RCC 7860 (cell line): ENCODE results near the gene SMYD3.
A peak's percentile ranks its signal among the peaks of the same experiment; 100 is the strongest.
"Not testable (repeated sequence)": the region's sequence is repeated elsewhere in the genome, so short reads cannot be mapped to it uniquely, and the experiment has no call there.

ENCODE experiments used
- DNase-seq: peaks from one replicate; pipeline ENCODE4 v3.0.0-alpha.2; 2015; ENCODE audit warnings: low spot score
- FAIRE-seq: peaks from 2 replicates; lab custom pipeline; 2012; peaks lifted over from hg19 to GRCh38; lab: Jason Lieb, UNC

SMYD3 gene

DNA sequence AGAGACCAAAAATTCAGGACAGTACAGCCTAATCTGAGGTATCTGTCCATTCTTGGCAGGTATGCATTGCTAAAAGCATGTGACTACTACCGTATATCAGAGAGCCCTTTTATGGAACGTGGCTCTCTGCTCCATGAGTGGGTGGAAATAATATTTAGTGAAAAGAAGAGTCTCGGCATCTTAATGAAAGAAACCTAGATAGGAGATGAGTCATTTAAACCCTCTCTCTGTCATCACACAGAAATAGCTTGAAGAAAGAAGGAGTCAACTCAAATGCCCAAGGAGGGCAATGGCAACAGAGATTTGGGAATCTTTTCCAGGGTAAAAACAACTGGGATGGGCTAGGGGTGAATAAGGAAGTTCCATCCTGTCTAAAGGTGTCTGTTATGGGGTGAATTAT lies 528.2 kb downstream of the SMYD3 start:
- no peak for FAIRE-seq
- no peak for DNase-seq

DNA sequence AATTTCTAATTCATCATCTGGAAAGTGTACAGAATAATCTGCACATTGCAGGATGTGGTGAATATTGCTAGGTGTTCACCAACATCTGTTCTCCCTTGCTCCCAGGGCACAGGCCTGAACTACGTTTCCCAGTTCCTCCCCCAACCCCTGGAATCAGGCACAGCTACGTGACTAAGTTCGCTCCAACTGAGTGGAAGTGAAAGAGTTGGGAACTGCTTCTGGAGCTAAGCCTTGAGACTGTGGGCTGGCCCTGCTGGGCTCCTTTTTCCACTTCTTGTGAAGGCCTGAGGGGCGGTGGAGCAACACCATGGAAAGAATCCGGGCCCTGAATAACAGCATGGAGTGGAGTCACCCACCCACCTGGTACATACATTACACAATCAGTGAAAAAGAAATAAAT lies 534.6 kb downstream of the SMYD3 start:
- FAIRE-seq (no peak), DNase-seq (no peak)

DNA sequence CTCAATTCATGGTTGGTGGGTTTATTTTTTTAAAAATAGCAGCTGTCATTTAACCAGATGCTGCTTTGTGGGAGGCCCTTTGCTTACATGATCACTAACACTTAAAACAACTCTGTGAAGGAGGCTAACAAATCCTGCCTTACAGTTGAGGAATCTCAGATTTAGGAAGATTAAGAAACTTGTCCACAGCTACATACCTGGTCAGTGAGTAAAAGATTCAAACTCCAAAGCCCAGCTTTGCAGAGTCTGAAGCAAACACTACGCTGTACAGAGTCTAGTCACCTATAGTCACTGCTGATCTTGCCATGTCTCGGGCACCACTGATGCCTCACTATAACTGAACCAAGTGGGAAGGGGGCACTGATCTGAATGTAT lies 535.4 kb downstream of the SMYD3 start:
- no peak for DNase-seq

DNA sequence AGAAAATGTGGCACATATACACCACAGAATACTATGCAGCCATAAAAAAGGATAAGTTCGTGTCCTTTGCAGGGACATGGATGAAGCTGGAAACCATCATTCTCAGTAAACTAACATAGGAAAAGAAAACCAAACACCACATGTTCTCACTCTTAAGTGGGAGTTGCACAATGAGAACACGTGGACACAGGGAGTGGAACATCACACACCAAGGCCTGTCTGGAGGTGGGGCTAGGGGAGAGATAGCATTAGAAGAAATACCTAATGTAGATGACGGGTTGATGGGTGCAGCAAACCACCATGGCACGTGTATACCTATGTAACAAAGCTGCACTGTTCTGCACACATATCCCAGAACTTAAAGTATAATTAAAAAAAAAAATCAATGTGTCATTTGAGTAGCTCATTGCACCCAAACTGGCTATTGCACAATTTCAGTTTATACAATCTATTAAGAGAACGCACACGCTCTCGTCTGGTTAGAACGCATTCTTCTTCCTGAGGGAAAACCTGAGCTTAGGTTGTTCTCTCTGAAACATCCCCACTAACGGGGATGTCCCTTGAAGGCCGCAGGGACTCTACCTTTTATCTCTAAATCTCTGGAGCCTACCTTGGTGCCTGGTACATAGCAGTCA lies 535.9 kb downstream of the SMYD3 start:
- not testable (repeated sequence) for FAIRE-seq

More for the DNA sequence above, 535.4 kb downstream of the SMYD3 start:
- no peak for FAIRE-seq

DNA sequence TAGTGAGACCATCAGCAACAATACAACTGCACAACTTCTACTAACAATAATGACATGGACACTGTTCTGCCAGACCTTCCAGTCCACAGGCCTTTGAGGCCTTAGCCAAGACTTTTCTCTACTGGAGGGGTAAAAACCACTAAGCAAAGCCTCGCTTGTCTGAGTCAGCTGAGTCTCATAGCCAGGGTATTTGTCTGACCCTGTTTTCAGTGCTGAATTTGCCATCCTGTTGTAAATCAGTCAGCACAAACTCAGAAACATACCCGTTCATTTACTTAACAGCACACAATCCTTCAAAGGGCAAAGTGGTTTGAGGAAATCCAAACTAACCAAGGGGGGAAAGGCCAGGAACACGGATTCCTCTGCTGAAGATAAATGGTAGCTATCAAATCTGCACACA lies 537.8 kb downstream of the SMYD3 start:
- DNase-seq (peak; percentile 68), FAIRE-seq (peak; percentile 74)

More for the DNA sequence above, 535.9 kb downstream of the SMYD3 start:
- not testable (repeated sequence) for DNase-seq

DNA sequence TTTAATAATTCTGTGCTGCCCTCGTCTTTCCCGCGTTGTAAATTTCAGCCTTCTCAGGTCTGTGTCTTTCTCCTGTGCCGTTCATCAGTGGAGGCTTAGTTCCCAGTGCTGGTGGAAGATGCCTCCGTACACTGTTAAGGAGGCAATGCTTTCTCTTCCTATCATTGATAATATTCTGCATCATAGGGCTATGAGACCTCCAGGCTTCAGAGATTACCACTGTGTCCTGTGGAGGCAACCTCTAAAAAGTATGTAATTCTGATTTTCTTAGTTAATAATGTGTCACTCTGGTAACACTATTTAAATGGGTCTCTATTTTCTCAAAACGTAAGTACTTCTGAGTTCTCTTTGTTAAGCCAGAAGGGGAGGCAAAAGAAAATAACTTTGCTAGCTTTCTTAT lies 538.3 kb downstream of the SMYD3 start:
- DNase-seq = no peak

DNA sequence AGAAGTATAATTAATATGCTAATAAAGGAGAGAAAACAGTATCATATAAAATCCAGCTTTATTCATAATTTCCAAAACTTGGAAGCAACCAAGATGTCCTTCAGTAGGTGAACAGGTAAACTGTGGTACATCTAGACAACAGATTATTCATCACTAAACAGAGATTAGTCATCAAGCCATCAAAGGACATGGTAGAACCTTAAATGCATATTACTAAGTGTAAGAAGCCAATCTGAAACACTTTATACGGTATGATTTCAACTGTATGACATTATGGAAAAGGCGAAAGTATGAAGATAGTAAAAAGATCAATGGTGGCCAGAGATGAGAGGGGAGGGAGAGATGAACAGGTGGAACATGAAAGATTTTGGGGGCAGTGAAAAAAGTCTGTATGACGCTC lies 541.7 kb downstream of the SMYD3 start:
- FAIRE-seq = no peak
- no peak for DNase-seq

More for the DNA sequence above, 538.3 kb downstream of the SMYD3 start:
- FAIRE-seq = no peak

DNA sequence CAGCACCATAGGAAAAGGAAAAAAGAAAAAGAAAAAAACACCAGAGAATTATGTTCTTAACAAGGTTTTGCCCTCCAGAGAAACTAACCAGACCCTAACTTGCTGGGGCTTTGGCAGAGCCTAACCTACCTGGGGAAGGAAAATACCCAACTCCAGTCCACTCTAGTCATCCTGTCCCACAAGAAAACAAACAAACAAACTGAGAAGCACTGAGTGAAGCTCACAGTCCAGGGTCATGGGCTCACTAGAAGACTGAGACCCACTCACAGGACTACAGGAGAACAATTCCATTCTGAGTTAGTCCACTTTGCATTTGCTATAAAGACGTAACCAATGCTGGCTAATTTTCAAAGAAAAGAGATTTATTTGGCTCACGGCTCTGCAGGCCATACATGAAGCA lies 543.4 kb downstream of the SMYD3 start:
- FAIRE-seq (no peak), DNase-seq (no peak)

DNA sequence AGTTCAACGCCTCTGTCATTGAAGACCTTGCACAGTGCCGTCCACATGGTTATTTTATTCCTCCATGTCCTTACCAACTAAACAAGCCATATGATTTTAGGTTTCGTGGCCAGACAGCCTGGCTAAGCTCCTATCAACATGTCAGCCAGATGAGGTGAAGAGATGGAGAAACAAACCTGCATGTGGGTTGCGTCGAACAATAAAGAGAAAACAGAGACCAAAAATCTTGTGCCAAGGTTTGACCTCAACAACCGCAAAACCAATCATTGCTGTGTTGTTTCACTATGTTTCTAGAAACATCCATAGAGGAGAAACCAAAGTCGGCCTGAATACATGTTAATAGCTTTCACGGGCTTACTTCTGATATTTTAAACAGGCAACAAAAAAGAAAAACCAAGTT lies 544.6 kb downstream of the SMYD3 start:
- DNase-seq (no peak), FAIRE-seq (no peak)

DNA sequence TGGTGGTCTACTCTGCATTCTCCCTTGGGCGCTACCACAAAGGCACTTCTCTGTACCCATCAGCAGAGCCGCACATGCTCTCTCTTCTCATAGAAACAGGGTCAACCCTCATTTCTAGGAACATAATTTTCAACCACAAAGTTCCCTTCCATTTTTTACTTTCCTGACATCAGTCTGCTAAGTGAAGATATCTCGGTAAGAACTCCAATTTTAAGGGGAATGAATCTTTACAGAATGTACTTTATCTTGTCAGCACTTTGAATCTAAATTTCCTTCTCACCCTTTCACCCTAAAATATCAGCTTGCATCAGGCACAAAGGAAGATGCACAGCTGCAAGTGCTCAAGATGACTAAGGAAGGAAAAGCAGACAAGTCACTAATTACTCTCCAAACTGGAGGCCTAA lies 545.9 kb downstream of the SMYD3 start:
- no peak for FAIRE-seq

DNA sequence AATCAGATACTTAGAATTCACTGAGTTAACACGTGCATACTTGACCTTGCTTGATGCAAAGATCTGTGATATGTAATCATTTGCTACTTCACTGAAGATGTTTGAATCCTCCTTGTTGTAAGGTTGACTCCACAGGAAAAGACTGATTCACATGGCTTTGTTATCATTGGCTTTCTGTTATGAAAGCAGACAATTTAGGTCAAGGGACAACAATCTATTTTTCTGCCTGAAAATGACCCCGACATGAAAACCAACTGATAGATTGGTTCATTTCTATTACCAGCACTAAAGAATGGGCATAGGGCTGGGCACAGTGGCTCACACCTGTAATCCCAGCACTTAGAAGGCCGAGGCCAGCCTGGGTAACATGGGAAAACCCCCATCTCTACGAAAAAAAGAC lies 546.9 kb downstream of the SMYD3 start:
- DNase-seq (no peak), FAIRE-seq (no peak)

More for the DNA sequence above, 545.9 kb downstream of the SMYD3 start:
- no peak for DNase-seq

DNA sequence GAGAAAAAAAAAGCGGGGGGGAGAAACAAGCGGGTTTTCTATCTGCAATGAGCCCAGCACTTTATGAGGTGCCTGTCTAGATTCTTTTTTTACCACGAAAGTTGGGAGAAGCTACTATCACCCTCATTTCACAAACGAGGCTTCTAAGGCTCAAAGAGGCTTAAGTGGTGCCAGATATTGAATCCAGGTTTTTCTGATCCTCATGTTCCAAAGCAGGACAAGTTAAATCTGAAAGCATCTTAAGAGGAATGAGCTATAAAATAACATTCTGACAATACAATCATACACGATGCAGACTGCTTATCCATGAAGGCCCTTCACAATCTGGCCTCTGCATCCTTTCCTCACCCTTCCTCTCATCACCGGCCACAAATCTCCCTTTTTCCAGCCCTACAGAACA lies 549.1 kb downstream of the SMYD3 start:
- FAIRE-seq (no peak), DNase-seq (no peak)

DNA sequence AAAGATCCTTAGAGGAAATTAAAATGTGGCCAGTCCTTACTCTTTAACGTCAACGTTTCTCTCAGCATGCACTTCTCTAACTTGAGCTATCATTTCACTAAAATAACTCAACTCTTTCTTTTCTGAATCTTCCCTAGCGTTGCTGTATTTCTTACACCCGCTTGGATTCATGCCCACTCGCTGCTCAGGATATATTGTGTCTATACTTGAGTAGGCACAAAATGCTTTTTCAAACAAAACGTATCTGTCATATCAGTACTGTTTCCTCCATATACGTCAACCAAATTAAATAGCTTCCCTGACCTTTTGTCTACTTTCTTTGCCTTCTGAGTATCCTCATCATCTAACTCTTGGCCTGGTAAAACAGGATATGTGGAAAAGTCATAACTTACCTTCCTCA lies 549.7 kb downstream of the SMYD3 start:
- DNase-seq (no peak), FAIRE-seq (no peak)

DNA sequence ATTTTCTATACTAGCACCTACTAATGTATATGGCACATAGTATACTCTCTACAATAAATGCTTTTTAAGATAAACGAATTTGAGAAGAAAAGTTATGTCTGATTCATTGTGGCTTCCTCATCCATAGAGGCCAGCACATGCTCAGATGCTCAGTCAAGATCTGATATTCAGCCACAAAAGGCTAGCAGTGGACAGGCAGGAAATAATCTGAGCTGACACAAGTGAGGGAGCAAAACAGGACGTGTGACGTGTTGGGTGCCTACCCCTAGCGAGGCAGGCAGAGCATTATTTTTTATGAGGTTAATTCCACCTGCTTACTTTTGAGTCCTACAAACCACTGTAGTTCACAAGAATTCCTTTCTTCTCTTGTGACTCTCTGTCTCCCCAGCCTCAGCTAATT lies 550.9 kb downstream of the SMYD3 start:
- DNase-seq (no peak), FAIRE-seq (no peak)

DNA sequence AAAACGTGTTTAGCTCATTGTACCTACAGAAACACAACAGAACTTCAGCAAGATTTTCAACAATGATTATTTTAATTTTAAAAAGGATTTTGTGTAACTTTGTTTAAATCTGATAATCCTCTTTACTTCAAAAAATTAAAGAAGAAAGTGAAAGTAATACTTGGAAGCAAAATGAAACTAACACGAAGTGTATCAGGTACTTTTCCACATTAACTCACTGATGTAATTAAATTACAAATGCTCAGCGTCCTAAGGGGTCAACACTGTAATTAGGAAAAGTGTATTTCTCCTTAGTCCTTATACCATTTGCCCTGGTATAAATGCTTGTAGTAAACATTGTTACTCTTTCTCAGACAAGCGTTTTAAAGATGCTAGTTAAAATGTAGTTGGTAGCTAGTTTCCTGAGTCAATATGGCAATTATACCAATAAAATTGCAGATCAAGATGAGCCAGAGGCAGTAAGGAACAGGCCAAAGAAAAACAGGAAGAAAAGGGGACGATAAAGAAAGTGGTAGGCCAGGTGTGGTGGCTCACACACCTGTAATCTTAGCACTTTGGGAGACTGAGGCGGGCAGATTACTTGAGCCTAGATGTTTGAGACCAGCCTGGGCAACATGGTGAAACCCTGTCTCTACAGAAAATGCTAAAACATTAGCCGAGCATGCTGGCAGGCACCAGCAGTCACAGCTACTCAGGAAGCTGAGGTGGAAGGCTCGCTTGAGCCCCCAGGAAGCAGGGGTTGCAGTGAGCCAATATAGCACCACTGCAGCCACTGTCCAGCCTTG lies 553.0 kb downstream of the SMYD3 start:
- FAIRE-seq = peak; percentile 63
- no peak for DNase-seq

DNA sequence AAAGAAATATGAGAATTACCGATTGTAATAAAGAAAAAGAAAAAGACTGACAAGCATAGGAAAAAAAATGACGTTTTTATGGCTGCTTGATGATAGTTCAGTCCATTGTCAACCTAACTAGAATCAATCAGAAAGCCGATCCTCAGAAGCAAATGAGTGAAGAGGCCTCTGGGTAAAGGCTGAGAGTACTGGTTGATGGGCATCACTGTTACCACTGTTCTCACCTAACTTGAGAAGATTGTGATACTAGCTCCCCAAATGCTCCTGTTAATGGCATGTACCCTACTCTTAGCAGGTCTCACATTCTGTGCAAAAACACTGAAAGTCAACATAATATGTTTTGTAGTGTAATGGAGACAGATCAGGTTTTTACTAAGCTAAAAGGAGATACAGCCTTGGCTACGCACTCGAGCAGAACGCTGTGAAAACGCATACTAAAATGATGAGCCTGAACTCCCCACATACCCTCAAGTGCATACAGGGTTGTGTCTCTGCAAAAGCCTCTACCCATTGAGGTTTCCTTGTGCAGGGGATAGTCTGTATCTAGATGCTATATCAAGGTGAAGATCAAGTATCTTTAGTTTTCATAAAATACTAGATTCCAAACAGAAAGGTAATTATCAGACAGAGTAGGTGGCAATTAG lies 554.6 kb downstream of the SMYD3 start:
- no peak for DNase-seq
- FAIRE-seq = no peak

DNA sequence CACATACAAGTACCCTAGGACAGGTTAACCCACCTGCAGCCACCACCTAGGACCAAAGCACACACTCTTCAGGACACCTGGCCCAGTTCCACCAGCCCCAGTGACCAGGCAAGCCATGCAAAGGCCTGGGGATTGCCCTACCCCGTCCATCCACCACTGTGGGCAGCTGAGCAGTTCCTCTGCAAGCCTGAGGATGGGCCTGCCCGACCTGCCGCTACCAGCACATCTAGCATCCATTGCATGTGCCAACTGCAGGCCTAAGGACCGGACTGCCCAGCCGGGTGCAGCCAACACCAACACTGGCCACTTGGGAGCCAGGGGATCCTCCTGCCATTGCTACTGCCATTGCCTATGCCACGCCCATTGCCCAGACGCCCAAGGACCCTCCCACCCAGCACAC lies 558.3 kb downstream of the SMYD3 start:
- no peak for FAIRE-seq
- DNase-seq = no peak

DNA sequence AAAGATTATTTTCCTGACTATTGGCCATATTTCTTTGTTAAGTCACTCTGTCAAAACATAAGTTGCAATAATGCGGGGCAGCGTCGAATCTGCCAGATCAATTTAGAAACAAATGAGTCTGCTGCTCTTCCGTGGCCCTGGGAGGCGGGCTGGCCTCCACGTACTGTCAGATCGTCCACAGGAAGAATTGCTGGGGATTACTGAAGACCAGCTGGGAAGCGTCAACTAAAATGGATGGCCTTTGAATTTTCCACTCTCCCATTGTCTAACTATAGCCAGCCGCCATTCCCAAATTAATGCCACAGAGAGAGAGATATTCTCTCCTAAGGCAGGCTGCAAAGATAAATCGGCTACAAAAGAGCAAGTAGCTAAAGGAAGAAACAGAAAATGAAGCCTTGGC lies 560.2 kb downstream of the SMYD3 start:
- DNase-seq = no peak
- no peak for FAIRE-seq

DNA sequence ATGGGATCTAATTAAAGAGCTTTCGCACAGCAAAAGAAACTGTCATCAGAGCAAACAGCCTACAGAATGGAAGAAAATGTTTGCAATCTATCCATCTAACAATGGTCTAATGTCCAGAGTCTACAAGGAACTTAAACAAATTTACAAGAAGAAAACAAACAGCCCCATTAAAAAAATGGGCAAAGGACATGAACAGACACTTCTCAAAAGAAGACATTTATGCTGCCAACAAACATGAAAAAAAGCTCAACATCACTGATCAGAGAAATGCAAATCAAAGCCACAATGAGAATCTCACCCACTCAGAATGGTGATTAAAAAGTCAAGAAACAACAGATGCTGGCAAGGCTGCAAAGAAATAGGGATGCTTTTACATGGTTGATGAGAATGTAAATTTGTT lies 561.9 kb downstream of the SMYD3 start:
- not testable (repeated sequence) for FAIRE-seq, DNase-seq

DNA sequence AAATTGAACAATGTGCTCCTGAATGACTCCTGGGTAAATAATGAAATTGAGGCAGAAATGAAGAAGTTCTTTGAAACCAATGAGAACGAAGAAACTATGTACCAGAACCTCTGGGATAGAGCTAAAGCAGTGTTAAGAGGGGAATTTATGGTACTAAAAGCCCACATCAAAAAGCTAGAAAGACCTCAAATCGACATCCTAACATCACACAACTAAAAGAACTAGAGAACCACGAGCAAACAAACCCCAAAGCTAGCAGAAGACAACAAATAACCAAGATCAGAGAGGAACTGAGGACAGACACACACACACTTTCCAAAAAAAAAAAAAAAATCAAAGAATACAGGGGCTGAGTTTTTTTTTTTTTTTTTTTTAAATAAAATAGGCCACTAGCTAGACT lies 564.2 kb downstream of the SMYD3 start:
- no peak for FAIRE-seq
- DNase-seq = no peak

DNA sequence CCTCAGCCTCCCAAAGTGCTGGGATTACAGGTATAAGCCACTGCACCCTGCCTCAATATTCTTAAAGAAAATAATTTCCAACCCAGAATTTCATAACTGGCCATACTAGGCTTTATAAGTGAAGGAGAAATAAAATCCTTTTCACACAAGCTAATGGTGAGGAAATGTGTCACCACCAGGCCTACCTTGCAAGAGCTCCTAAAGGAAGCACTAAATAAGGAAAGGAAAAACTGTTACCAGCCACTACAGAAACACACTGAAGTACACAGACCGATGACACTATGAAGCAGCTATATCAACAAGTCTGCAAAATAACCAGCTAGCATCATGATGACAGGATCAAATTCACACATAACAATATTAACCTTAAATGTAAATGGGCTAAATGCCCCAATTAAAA lies 565.3 kb downstream of the SMYD3 start:
- not testable (repeated sequence) for DNase-seq, FAIRE-seq

DNA sequence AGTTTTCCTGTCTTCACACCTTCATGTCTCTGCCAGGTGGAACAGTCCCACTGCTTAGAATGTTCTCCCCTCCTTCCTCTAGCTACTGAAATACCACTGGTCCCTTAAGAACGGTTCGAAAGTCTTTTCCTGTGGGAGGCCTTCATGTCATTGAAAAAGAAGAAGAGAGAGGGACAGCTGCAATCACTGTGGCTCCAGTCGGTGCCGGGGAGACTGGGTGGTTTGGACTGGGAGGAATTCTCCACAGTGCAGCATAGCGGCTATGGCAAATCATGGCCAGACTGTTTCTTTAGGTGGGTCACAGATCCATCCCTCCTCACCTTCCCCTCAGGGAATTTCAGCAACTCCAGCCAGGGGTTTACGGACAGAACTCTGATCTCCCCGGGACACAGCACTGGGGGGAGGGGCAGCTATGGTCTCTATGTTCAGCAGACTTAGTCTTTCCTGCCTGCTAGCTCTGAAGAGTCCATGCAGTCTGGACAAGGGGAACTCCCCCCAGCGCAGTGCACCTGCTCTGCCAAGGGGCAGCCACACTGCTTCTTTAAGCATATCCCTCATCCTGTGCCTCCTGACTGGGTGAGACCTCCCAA lies 567.2 kb downstream of the SMYD3 start:
- no peak for FAIRE-seq

More for the DNA sequence above, 567.2 kb downstream of the SMYD3 start:
- no peak for DNase-seq
